ENCODE results near the gene C2CD2. TPM values are rescaled to one million over a fixed set of nuclear protein-coding genes. Genes with fewer than 3 reads are reported as not detected.

C2CD2 gene
- total and polyA plus RNA-seq, 2 donors (not counting 1 experiment from before 2014, with no cell fraction given), result 6.8 to 11.9 TPM

GRCh38 chr21:41887667-41888066, 66.2 kb downstream of the C2CD2 start:
- no CpG with 5 or more reads among the region's 5 CpGs for WGBS (ENCODE audit: insufficient coverage)
- Mint-ChIP-seq H3K27ac (no peak overlapping the region), H3K4me1 (peaks cover 8% of the 10 kb centered on the region), H3K4me3 (no peak overlapping the region), H3K27me3 (no peaks in the 10 kb centered on the region), H3K9me3 (ENCODE audit: insufficient read depth) (no peaks in the 10 kb centered on the region)
- H3K4me1 ChIP-seq (ENCODE audit: control insufficient read depth in 2 of 2, insufficient read depth in 2 of 2, low read length in 2 of 2), result peaks cover 10 to 11% of the 10 kb centered on the region in 2 donors
- no peak overlapping the region for H3K4me2 ChIP-seq (replicated peaks; ENCODE audit: low read depth, low read length, poor library complexity, severe bottlenecking)
- peaks cover 0 to 4% of the 10 kb centered on the region in 2 experiments for H3K36me3 ChIP-seq (replicated peaks in 1 of 2; ENCODE audit: control extremely low read depth in 1 of 2, control insufficient read depth in 1 of 2, extremely low read depth in 1 of 2, insufficient read depth in 2 of 2, low read length in 1 of 2)
- no peaks in the 10 kb centered on the region for H3K9me3 ChIP-seq (ENCODE audit: control extremely low read depth in 1 of 3, control insufficient read depth in 2 of 3, insufficient read depth in 1 of 3, low read length in 2 of 3)
- ChIA-PET POLR2A (no interaction called here), CTCF (interaction anchor here (0.8 kb wide), 1 partner anchor 10 kb away, joined by 3 read pairs; no protein-coding TSS in a partner anchor)
- no peak overlapping the region for H3K4me3 ChIP-seq (ENCODE audit: control extremely low read depth in 1 of 5, extremely low read depth in 1 of 5, insufficient read depth in 1 of 5, low read depth in 2 of 5, low read length in 4 of 5)
- H4K20me1 ChIP-seq (ENCODE audit: control insufficient read depth, insufficient read depth, low read length, poor library complexity, severe bottlenecking), result no peaks in the 10 kb centered on the region
- H3K27ac ChIP-seq (ENCODE audit: low read length in 2 of 2), result no peak overlapping the region
- H3K79me2 ChIP-seq (ENCODE audit: control insufficient read depth, insufficient read depth, low read length), result no peaks in the 10 kb centered on the region
- H3K9ac ChIP-seq (ENCODE audit: low read length), result no peak overlapping the region
- intact Hi-C loops (cut with micrococcal nuclease), result no loop called here
- H3K27me3 ChIP-seq (replicated peaks in 1 of 4; ENCODE audit: control extremely low read depth in 1 of 4, control insufficient read depth in 3 of 4, insufficient read depth in 4 of 4, low read length in 3 of 4), result no peaks in the 10 kb centered on the region
- DNase-seq (no peak), ATAC-seq (ENCODE audit: low read depth) (no peak)
- no peak overlapping the region for H2AFZ ChIP-seq (ENCODE audit: insufficient read depth, low read depth, low read length, poor library complexity, severe bottlenecking)
- TF ChIP-seq EZH2 (IDR thresholded peaks at IDR 0.05; ENCODE audit: borderline replicate concordance, insufficient read depth, low read depth, low read length, poor library complexity, severe bottlenecking), result no peak
- TF ChIP-seq, protein P1, sequence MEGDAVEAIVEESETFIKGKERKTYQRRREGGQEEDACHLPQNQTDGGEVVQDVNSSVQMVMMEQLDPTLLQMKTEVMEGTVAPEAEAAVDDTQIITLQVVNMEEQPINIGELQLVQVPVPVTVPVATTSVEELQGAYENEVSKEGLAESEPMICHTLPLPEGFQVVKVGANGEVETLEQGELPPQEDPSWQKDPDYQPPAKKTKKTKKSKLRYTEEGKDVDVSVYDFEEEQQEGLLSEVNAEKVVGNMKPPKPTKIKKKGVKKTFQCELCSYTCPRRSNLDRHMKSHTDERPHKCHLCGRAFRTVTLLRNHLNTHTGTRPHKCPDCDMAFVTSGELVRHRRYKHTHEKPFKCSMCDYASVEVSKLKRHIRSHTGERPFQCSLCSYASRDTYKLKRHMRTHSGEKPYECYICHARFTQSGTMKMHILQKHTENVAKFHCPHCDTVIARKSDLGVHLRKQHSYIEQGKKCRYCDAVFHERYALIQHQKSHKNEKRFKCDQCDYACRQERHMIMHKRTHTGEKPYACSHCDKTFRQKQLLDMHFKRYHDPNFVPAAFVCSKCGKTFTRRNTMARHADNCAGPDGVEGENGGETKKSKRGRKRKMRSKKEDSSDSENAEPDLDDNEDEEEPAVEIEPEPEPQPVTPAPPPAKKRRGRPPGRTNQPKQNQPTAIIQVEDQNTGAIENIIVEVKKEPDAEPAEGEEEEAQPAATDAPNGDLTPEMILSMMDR (IDR thresholded peaks at IDR 0.05), result no peak

DNA sequence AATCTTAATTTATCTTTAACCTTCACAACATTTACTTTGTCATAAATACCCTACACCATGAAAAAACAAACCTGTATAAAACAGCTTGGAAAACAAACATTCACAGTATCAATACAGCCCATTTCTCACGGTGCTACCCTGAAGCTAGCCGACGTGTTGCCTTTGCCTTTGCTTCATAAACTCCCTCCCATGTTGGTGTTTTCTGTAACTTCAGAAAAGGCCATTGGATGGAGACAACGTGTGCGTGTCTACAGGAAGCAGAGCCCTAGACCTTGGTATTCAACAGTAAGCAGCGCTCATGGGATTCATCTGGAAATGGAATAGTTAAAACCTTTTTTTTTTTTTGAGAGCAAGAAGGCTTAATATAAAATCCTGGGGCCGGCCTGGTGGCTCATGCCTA, 67.5 kb downstream of the C2CD2 start:
- Histone ChIP-seq H3K27me3 (replicated peaks in 1 of 4; ENCODE audit: control extremely low read depth in 1 of 4, control insufficient read depth in 3 of 4, insufficient read depth in 4 of 4, low read length in 3 of 4) (no peaks in the 10 kb centered on the region), H3K9me3 (ENCODE audit: control extremely low read depth in 1 of 3, control insufficient read depth in 2 of 3, insufficient read depth in 1 of 3, low read length in 2 of 3) (no peaks in the 10 kb centered on the region), H4K20me1 (ENCODE audit: control insufficient read depth, insufficient read depth, low read length, poor library complexity, severe bottlenecking) (no peaks in the 10 kb centered on the region), H3K4me2 (replicated peaks; ENCODE audit: low read depth, low read length, poor library complexity, severe bottlenecking) (no peak overlapping the region), H3K9ac (ENCODE audit: low read length) (no peak overlapping the region), H2AFZ (ENCODE audit: insufficient read depth, low read depth, low read length, poor library complexity, severe bottlenecking) (no peak overlapping the region), H3K4me1 (ENCODE audit: control insufficient read depth in 2 of 2, insufficient read depth in 2 of 2, low read length in 2 of 2) (peaks cover 10 to 11% of the 10 kb centered on the region in 2 donors), H3K79me2 (ENCODE audit: control insufficient read depth, insufficient read depth, low read length) (no peaks in the 10 kb centered on the region), H3K27ac (ENCODE audit: low read length in 2 of 2) (no peak overlapping the region), H3K36me3 (replicated peaks in 1 of 2; ENCODE audit: control extremely low read depth in 1 of 2, control insufficient read depth in 1 of 2, extremely low read depth in 1 of 2, insufficient read depth in 2 of 2, low read length in 1 of 2) (peaks cover 0 to 4% of the 10 kb centered on the region in 2 experiments), H3K4me3 (ENCODE audit: control extremely low read depth in 1 of 5, extremely low read depth in 1 of 5, insufficient read depth in 1 of 5, low read depth in 2 of 5, low read length in 4 of 5) (no peak overlapping the region)
- intact Hi-C loops (cut with micrococcal nuclease), result no loop called here
- ATAC-seq (ENCODE audit: low read depth), result no peak
- 93% methylated on average over 6 of the region's 7 CpGs for WGBS (ENCODE audit: insufficient coverage)
- POLR2A ChIA-PET, result no interaction called here
- CTCF ChIA-PET, result interaction anchor here (0.8 to 4.2 kb wide), 5 partner anchors 9 to 231 kb away, joined by 3 to 15 read pairs (median 4); no protein-coding TSS in a partner anchor
- H3K27me3 Mint-ChIP-seq, result no peaks in the 10 kb centered on the region
- H3K4me1 Mint-ChIP-seq, result peaks cover 8% of the 10 kb centered on the region
- TF ChIP-seq EZH2 (IDR thresholded peaks at IDR 0.05; ENCODE audit: borderline replicate concordance, insufficient read depth, low read depth, low read length, poor library complexity, severe bottlenecking), result no peak
- TF ChIP-seq, protein P1 (IDR thresholded peaks at IDR 0.05), result no peak
- H3K4me3 Mint-ChIP-seq, result no peak overlapping the region
- no peak overlapping the region for H3K27ac Mint-ChIP-seq
- H3K9me3 Mint-ChIP-seq (ENCODE audit: insufficient read depth), result no peaks in the 10 kb centered on the region
- DNase-seq, result no peak
